NT2/D1 (cell line): Measurements from ENCODE around the gene NCF2.

Experiments used
- SUZ12 ChIP-seq: IDR thresholded peaks from 2 replicates; pipeline ENCODE4 v1.6.1; 2011; ENCODE audit not compliant: insufficient read length, insufficient read depth; ENCODE audit errors: extremely low read depth
- YY1 ChIP-seq: IDR thresholded peaks from 2 replicates; pipeline ENCODE4 v1.6.1; 2011; ENCODE audit not compliant: insufficient read length, insufficient read depth
- ZNF274 ChIP-seq: IDR thresholded peaks from 2 replicates; pipeline ENCODE4 v1.6.1; 2011; ENCODE audit warnings: mild to moderate bottlenecking, low read depth, low read length

DNA sequence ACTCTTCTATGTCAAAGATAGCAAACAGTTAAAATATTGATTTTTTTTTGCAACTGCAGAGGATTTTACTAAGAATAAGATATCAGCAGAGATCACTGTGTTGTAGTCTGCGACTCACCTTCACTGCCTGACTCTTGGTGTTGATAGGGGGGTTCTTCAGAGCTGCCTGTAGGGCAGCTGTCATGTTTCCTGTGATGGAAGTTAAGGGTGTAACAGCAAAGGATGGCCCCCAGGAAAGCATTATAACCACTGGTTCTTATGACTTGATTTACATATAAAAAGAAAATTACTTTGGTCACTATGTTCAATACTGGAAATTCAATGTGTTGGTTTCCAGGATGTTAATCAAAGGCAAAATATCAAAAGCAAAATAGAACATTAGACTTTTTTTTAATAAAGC is 42.7 kb upstream of the NCF2 start:
- TF ChIP-seq YY1, result no peak
- TF ChIP-seq SUZ12, result no peak
- TF ChIP-seq ZNF274, result no peak
